ENCODE data around the gene NDUFAF7. TPM values are rescaled to one million over a fixed set of nuclear protein-coding genes. Genes with fewer than 3 reads are reported as not detected.
A peak's percentile ranks its signal among the peaks of the same experiment; 100 is the strongest.

Gene NDUFAF7
- total and polyA plus RNA-seq, 2 of the 13 experiments (the other 11 are each of a cell fraction or from before 2014, with no cell fraction given): 27.0 to 40.8 TPM

GRCh38 chr2:37268111-37268510 lies 36.7 kb downstream of the NDUFAF7 start:
- H3K27ac ChIP-seq (ENCODE audit: extremely low read length, insufficient read depth, low read length): no peak overlapping the region
- no peak overlapping the region for H3K4me2 ChIP-seq (ENCODE audit: low read depth, low read length)
- in situ Hi-C loops (cut with HindIII; ENCODE audit: extremely low pct_ligation_motif_present, low pct_unique_long_range_greater_than_20kb): no loop called here
- no peak overlapping the region for H3K9ac ChIP-seq (ENCODE audit: insufficient read depth, low read depth, low read length)
- no peak overlapping the region for H2AFZ ChIP-seq (ENCODE audit: low read length)
- WGBS (ENCODE audit: low lambda C conversion rate): 92% methylated on average over 4 of the region's 4 CpGs
- no peak overlapping the region for H3K4me3 ChIP-seq (replicated peaks in 1 of 3; ENCODE audit: insufficient read depth in 1 of 3, low read depth in 2 of 3, low read length in 3 of 3)
- no peaks in the 10 kb centered on the region for H3K4me1 ChIP-seq (ENCODE audit: insufficient read depth, low read length)
- no peak for ATAC-seq
- no peaks in the 10 kb centered on the region for H4K20me1 ChIP-seq (ENCODE audit: insufficient read depth, low read length)
- no peaks in the 10 kb centered on the region for H3K79me2 ChIP-seq (ENCODE audit: insufficient read depth, low read length)
- no peak for DNase-seq (ENCODE audit: low spot score)
- no peak for TF ChIP-seq TEAD2 (CRISPR knock-in tag; IDR thresholded peaks at IDR 0.05)
- TF ChIP-seq ZNF816 (CRISPR knock-in tag; IDR thresholded peaks at IDR 0.05; ENCODE audit: borderline replicate concordance): no peak
- TF ChIP-seq REST (IDR thresholded peaks at IDR 0.05; ENCODE audit: borderline replicate concordance in 1 of 2, low read depth in 1 of 2, low read length in 2 of 2): 0 out of 4 replicates have a peak, but pooled peaks of 1 of the 2 experiments have one; percentile 29
- no peak for TF ChIP-seq ATF4 (CRISPR knock-in tag; IDR thresholded peaks at IDR 0.05)
- no peak for TF ChIP-seq ZMAT5 (CRISPR knock-in tag; IDR thresholded peaks at IDR 0.05; ENCODE audit: borderline replicate concordance, low read depth)
- TF ChIP-seq ZNF792 (CRISPR knock-in tag; IDR thresholded peaks at IDR 0.05): no peak
- CTCF ChIA-PET (ENCODE audit: low intra/inter-chr PET ratio, low total read pairs): no interaction called here
- no TSS peak for BruUV-seq (replicated peaks)
- POLR2A ChIA-PET: no interaction called here
- H3K36me3 ChIP-seq (replicated peaks in 1 of 2; ENCODE audit: control insufficient read depth in 1 of 2, insufficient read depth in 2 of 2, low read length in 2 of 2): peaks cover 10 to 47% of the 10 kb centered on the region in 2 experiments
- no peaks in the 10 kb centered on the region for H3K9me3 ChIP-seq (ENCODE audit: low read length)
- intact Hi-C loops (cut with micrococcal nuclease; ENCODE audit: unreplicated experiment): no loop called here
- no peak for FAIRE-seq
- H3K27me3 ChIP-seq (ENCODE audit: control insufficient read depth in 1 of 2, insufficient read depth in 2 of 2, low read length in 2 of 2): no peaks in the 10 kb centered on the region
